ACHN (cell line): ENCODE data around the gene OSBPL10.

Experiments used
- DNase-seq: peaks from one replicate; pipeline ENCODE4 v3.0.0-alpha.2; 2015
- in situ Hi-C: cut with HindIII; loops from 2 replicates; pipeline ENCODE4 v1.10.0; 2017; ENCODE audit warnings: low sequenced_read_pairs, low pct_ligation_motif_present, low pct_unique_long_range_greater_than_20kb

OSBPL10 gene

GRCh38 chr3:31966978-31967591, 14.0 kb downstream of the OSBPL10 start:
- in situ Hi-C loops, result no loop called here

GRCh38 chr3:31962801-31963205, 18.3 kb downstream of the OSBPL10 start:
- in situ Hi-C loops, result no loop called here
- no peak for DNase-seq

More at GRCh38 chr3:31966978-31967591, 14.0 kb downstream of the OSBPL10 start:
- no peak for DNase-seq

GRCh38 chr3:31960793-31961431, 20.1 kb downstream of the OSBPL10 start:
- in situ Hi-C loops, result no loop called here

GRCh38 chr3:31959951-31960792, 20.9 kb downstream of the OSBPL10 start:
- in situ Hi-C loops, result no loop called here
- no peak for DNase-seq

More at GRCh38 chr3:31960793-31961431, 20.1 kb downstream of the OSBPL10 start:
- DNase-seq, result peak; percentile 81

- DNase-seq, result no peak
- in situ Hi-C loops, result no loop called here
Measured at GRCh38 chr3:31959251-31959650, 21.8 kb downstream of the OSBPL10 start.

- in situ Hi-C loops, result no loop called here
- DNase-seq, result no peak
Measured at GRCh38 chr3:31958701-31959152, 22.3 kb downstream of the OSBPL10 start.

- in situ Hi-C loops, result no loop called here
- DNase-seq, result no peak
Measured at GRCh38 chr3:31957106-31957505, 24.0 kb downstream of the OSBPL10 start.

- in situ Hi-C loops, result no loop called here
- DNase-seq, result no peak
Measured at GRCh38 chr3:31955581-31955980, 25.5 kb downstream of the OSBPL10 start.

GRCh38 chr3:31953636-31954035, 27.4 kb downstream of the OSBPL10 start:
- DNase-seq, result no peak
- in situ Hi-C loops, result no loop called here

GRCh38 chr3:31953091-31953490, 28.0 kb downstream of the OSBPL10 start:
- DNase-seq, result no peak
- in situ Hi-C loops, result no loop called here

- in situ Hi-C loops, result no loop called here
Measured at GRCh38 chr3:31952205-31952604, 28.9 kb downstream of the OSBPL10 start.

GRCh38 chr3:31948280-31948679, 32.8 kb downstream of the OSBPL10 start:
- DNase-seq, result no peak
- in situ Hi-C loops, result no loop called here

More at GRCh38 chr3:31952205-31952604, 28.9 kb downstream of the OSBPL10 start:
- DNase-seq, result no peak

- no peak for DNase-seq
- in situ Hi-C loops, result no loop called here
Measured at GRCh38 chr3:31947671-31948091, 33.4 kb downstream of the OSBPL10 start.

- in situ Hi-C loops, result no loop called here
- no peak for DNase-seq
Measured at GRCh38 chr3:31947162-31947561, 33.9 kb downstream of the OSBPL10 start.

- in situ Hi-C loops, result no loop called here
- DNase-seq, result no peak
Measured at GRCh38 chr3:31946484-31947081, 34.5 kb downstream of the OSBPL10 start.

- in situ Hi-C loops, result no loop called here
- DNase-seq, result no peak
Measured at GRCh38 chr3:31945738-31946052, 35.4 kb downstream of the OSBPL10 start.

- in situ Hi-C loops, result no loop called here
- no peak for DNase-seq
Measured at GRCh38 chr3:31943041-31943440, 38.0 kb downstream of the OSBPL10 start.

GRCh38 chr3:31942446-31942845, 38.6 kb downstream of the OSBPL10 start:
- in situ Hi-C loops, result no loop called here
- no peak for DNase-seq

- DNase-seq, result no peak
- in situ Hi-C loops, result no loop called here
Measured at GRCh38 chr3:31937225-31937624, 43.8 kb downstream of the OSBPL10 start.
